NCI-H146 treated with DMSO at 0.1 percent for 48 hours (cell line): ENCODE results near the gene DPH1.
A peak's percentile ranks its signal among the peaks of the same experiment; 100 is the strongest.
"Not testable (repeated sequence)": the region's sequence is repeated elsewhere in the genome, so short reads cannot be mapped to it uniquely, and the experiment has no call there.

Source experiments
- DNase-seq: peaks from one replicate; lab custom pipeline; 2025; ENCODE audit not compliant: unreplicated experiment; lab: John Stamatoyannopoulos, UW

The DPH1 gene

DNA sequence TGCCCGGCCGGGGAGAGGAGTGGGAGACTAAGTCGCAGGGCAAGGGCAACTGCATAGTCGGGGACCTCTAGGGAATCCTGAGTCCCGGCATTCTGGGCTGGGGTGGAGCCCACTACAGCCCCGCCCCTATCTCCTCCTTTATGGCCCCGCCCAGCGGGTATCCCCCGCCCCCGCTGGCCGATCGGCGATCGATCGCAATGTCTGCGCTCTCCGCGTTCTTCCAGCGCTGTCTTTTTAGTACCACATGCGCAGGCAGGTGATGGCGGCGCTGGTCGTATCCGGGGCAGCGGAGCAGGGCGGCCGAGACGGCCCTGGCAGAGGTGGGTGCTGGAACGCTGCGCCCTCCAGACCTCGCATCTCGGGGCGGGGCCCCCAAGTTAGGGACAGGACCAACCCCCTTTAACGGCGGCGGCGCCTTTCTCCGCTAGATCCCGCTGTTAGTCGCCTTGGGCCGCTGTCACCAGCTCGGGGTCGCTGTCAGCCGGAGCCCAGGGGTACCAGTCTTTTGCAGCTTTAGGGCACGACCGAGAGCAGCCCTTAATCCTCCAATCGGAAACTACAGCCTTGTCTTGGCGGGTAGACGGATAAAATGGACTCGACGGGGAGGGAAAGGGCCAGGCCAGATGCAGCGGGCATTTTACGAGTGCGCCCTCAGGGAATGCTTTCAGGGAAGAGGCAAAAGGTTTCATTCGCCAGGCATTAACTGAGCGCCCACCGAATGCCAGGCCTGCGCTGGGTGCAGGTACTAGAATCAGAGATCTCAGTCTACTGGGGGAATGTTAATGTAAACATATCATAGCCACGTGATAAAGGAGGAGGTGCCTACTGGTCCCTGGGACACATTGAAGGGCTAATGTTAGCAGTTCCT is at the start of gene DPH1:
TSS of gene DPH1 (plus strand) at position 243 of the 868 bp plus-strand sequence. CDS start at position 260, 17 bp downstream.
- peak; percentile 85 for DNase-seq

DNA sequence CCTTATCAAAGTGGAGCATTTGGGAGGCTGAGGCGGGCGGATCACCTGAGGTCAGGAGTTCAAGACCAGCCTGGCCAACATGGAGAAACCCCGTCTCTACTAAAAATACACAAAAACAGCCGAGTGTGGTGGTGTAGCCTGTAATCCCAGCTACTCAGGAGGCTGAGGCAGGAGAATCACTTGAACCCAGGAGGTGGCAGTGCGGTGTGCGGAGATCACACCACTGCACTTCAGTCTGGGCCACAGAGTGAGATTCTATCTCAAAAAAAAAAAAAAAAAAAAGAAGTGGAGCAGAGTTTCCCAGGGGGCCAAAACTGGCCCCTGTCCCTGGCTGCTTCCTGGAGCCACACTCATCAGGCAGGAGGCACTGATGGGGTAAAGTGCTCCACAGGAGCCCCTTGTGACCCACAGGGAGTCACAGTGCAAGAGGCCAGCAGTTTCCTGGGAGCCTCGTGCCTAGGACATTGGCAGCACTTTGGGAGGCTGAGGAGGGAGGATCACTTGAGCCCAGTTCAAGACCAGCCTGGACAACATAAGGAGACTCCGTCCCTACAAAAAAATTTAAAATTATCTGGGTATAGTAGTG is 49.2 kb upstream of the DPH1 start:
- no peak for DNase-seq

DNA sequence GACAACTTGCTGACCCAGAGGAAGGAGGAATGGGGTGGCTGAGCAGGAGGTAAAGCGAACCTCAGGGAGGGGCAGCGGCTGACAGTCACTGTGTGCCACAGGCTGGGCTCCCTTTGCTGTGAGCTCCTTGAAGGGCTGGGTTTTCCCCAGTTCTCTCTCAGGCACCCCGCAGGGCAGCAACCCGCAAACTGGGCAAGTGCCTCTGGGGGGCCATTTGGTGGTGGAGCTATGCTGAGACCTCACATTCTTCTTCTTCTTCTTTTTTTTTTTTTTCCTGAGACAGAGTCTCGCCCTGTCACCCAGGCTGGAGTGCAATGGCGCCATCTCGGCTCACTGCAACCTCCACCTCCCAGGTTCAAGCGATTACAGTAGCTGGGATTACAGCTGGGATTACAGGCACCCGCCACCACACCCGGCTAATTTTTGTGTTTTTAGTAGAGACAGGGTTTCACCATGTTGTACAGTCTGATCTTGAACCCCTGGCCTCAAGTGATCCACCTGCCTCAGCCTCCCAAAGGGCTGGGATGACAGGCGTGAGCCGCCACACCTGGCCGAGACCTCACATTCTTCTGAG is 47.1 kb upstream of the DPH1 start:
- not testable (repeated sequence) for DNase-seq

DNA sequence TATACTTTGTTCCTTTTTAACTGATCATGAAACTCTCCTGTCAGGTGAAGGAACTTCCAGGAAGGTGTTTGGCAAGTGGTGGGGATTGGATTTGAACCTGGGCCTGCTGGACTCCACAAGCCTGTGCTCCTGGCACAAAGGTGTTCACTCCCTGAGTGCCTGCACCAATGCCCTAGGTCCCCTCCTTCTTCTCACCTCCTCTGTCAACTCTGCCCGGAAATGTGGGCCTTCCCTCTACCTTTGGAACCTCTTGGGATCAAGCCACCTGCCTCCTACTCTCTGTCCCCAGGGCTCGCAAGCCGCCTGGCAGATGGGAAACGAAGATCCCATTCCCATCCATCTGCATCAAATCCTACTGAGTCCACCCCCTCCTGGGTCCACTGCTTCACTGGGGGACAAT is 44.9 kb upstream of the DPH1 start:
- no peak for DNase-seq

DNA sequence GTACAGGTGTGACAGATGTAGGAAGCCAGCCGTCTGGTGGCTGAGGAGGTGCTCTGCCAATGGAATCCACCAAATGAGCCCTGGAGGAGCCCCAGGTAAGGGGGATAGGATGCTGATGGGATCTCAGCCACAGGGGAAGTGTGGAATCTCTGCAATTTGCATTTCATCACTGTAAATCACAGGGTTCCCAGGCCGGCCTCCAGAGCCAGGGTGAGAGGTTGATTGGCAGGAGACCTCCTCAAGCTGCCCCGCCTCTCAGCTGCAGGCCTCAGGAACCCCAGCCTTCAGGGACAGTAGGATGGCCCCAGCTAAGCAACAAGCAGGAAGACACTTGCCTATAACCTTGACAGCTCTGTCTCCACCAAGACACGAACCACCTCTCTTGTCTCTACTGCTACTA is 44.3 kb upstream of the DPH1 start:
- DNase-seq = no peak

DNA sequence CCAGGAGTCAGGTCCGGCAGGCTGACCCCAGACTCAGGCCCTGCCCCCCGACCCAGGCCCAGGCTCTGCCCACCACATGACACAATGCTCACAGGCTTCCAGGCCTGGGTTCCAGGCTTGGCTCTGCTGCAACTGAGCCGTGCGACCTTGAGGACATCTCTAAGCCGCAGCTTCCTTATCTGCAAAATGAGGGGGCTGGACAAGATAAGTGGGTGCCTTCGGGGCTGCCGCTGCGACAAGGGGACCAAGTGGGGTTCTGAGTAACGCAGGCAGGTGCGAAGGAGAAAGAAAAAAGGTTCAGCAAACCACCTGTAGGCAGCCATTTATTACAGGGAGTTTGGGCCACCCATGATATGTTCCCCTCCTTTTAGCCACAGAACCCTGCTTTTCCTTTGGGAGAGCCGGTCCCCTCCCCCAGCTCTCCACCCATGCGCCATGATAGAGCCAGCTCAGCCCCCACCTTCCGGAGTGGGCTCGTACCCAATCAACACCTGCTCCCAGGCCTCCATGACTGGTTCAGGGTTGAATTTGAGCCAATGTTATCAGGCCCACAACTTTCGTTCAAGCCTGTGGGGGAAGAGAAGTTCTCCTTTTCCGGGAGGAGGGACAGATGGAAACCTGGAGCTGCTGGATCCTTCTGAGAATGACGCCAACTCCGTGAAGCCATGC is 43.0 kb upstream of the DPH1 start:
- no peak for DNase-seq

DNA sequence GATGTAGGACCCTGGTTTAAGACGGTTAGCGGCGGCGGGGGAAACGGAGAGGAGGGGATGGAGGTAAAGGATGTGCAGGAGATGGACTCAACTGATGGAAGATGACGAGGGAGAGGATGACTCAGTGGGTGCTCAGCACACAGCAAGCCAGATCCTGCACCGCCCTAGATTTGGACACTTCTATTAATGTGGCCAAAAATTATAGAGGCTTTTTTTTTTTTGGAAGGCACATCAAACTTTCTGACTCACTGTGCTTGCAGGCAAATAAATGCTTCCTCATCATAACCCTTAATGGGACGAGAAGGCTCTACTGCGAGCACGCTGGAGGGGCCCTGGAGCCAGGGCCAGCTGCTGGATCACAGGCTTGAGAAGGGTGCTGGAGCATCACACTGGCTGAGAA is 40.8 kb upstream of the DPH1 start:
- DNase-seq = no peak

DNA sequence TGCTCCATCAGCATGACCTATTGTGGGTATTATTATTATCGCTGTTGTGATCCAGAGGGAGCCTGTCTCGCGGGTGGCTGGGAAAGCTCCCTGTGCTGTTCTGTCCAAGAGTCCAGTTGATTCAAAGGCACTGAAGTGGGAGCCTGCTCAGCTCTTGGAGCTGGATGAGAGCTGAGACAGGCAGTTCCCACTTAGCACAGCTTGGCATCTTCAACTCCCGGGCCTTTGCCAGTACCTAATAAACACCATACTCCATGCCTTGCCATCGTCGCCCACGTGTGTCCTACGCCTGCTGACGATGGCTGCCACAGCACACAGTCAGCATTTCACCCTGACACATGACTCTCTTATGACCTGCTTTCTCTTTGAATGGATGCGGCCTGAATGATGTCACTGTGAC is 37.4 kb upstream of the DPH1 start:
- DNase-seq = no peak

DNA sequence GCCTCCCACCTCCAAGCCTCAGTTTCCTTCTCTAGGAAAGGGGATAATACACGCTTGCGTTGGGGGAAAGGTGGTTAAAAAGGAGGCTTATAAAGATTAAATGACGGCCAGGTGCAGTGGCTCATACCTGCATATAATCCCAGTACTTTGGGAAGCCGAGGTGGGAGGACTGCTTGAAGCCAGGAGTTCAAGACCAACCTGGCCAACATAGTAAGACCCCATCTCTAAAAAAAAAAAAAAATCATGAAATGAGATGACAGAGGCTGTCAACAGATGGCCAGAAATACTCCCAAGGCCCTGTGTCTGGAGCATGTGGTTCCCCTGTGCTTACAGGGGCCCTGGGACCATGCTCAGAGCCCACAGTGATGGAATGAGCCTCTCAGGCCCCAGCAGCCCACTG is 35.2 kb upstream of the DPH1 start:
- DNase-seq = no peak

DNA sequence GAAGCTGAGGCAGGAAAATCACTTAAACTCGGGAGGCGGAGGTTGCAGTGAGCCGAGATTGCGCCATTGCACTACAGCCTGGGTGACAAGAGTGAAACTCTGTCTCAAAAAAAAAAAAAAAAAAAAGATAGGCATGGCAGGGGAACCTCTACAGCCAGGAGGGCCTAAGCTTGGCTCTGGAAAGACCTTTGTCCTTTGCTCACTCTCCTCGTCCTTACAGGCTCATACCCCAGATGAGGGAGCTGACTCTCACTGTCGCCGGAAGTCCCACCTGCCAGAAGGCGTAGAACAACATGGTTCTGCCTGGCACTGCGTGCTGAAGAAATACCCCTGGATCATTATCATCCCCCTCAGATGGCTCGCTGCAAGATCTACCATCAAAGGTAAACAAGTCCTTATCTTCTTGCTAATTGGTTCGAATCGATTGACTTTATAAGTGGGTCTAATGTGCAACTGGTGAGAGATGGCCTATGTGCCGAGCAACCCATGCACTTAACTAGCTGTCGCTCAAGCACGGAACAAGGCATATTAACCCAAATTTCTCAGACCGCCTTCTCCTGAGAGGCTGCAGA is 34.5 kb upstream of the DPH1 start:
- DNase-seq = peak; percentile 54

DNA sequence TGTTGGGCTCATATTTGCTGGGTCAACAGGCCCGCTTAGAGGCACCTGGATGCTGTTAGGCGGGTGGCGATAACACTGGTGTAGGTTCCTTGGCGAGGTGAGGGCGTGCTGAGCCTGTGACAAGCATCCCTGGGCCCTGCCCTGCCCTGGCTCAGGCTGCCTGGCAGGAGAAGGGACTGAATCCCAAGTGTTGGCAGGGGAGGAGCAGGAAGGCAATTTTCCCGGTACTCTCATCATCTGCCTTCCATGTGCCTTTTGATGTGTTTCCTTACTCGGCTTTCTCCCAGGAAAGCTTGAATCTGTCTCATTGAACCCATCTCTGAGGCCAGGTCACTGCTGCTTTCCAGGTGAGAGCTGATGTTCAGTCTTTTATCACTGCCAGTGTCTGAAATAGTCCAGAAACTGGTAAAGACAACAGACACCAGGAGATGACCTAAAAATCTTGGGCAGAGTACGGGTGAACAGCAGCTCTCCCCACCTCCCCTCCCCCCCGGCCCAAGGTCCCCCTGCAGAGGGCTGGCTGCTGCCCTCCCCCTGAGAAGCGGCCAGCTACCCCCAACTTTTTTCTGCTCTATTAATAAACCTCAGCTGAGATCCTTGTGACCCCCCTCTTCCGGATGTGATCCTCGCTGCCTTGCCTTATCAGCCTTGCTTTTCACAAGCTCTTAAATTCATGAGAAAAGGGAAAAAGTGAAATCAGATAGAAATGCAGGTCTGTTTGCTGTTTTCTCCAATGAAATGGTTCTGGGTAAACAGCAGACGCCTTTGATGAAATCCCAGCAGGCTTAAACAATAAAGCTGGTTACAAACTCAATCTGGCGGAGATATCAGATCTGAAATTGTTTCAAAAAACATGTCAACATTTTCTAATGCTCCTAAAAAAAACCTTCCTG is 33.8 kb upstream of the DPH1 start:
- DNase-seq = no peak

DNA sequence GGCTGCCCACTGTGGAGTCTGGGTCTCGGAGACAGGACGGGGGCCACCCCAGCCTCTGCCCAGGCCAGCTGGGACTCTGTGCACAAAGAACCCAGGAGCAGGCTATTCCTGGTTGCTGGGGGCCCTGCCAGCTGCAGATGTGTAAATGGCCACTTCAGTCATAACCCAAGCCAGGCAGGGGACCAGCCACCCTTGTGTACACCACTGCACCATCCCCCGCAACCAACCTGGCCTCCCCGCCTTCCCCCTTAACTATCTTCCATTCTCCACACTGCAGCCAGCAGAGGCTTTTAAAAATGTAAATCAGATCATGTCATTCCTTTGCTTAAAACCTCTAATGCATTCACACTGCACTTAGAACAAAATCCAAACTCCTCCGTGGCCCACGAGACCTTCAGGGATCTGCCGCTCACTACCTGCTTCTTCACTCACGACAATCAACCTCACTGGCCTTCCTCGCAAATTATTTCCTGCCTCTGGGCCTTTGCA is 33.1 kb upstream of the DPH1 start:
- DNase-seq = no peak

DNA sequence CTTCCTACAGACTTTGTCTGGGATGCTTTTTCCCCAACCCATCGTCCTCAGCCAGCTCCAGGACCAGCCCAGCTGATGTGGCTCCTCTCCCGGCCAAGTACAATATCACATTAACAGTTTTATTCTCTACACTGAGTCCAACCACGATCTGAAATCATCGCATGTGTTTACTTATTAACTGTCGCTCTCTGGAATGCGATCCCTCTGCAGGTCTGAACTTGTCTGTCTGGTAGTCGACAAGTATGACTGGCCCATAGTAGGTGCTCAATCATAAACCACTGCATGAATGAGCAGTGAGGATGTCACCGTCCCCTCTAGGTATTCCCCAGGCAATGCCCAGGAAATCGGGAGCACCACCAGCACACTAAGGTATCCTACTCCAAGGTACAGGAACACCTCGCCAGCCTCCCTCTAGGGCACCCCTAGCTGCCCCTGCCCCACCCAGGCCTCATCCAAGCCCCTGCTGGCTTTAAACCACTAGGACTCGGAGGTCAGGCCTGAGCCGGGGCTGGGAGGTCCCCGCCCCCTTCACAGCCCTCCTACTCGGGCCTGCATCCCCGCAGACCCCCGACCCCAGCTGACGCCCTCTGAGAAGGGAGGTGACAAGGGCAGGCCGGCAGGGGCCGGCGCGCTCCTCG is 32.5 kb upstream of the DPH1 start:
- no peak for DNase-seq

DNA sequence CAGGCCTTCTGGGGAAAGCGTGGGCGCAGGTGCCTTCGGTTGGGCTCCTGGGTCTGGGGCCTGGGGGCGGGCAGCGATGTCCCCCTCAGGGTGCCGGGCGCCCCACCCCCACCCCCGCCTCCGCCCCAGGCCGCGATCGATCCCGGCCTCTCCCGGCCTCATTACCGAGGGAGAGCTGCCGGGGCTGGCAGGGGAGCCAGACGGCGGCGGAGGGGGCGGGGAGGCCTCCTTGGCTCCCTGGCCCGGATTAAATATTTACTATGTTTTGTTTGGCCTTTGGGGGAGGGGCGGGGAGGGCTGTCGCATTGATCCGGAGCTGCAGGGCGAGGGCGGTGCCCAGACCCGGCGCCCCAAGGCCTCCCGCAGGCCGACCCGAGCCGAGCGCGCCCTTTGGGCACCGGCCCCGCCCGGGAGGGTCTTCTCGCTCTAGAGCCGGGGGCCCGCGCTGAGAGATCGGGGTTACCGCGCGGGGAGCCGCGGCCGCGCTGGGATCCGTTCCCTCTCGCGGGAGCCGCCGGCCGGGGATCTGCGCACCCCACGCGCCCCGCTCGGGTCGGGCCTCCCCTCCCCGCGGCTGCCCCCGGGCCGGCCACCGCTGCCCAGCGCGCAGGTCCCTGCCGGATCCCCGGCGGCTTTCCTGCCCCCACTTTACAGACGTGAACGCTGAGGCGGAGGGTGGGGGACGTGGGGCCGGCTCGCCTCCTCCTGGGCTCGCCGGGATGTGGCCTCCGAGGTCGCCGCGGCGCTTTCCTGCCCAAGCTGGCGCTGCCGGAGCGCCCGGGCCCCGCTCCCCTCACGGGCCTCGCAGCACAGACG is 31.8 kb upstream of the DPH1 start:
- peak; percentile 28 for DNase-seq

DNA sequence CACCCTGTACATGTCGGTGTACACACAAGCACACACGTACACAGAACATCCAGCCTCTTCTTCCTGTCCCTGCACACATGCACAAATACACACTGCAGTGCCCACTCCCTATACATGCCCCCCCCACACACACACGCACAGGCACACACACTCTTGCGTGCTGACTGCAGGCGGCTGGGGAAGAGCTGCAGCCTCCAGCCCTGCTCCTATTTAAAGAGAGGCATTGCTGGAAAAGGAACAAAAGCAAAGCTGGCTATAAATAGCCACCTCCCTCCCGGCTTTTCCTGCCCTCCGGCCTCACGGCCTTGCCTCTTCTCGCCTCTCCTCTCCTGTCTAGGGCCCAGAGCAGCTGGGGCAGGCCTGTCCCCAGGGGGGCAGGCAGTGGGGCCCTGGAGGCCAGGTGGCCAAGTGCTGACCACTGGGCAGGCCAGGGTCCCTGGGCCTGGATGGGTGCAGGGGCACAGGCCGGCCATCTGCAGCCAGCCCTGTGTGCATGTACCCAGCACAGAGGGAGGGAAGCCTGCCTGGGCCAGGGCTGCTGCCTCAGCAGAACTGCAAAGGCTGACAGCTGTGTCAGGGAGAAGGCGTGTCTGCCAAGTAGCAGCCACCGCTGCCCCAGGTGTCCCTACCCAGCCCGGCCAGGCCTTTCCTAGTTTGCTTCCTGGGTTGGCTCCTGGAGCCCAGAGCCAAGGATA is 30.2 kb upstream of the DPH1 start:
- DNase-seq = peak; percentile 77

DNA sequence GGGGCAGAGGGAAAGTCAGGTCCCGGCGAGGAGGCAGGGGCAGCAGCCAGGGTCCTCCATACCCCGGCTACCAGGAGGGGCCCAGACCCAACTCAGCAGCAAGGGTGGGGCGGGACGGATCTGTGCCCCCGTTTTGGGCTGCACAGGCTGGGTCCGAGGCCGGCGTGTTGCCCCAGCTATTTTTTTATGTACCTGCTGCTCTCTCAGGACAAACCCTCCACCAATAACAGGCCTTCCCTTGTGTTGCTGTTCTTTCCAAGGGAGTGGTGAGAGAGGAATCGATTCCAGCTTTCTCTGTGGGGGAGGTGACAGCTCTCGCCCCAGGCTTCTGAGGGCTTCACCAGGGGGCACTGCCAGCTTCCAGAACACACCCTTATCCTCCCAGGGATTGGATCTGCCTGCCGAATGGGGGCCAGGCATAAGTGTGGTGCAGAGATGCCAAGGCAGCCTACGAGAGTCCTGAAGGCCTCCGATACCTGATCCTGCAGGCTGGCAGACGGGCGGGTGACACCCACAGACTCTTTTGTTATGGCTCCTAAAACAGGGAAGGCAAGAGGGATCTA is 27.1 kb upstream of the DPH1 start:
- no peak for DNase-seq

DNA sequence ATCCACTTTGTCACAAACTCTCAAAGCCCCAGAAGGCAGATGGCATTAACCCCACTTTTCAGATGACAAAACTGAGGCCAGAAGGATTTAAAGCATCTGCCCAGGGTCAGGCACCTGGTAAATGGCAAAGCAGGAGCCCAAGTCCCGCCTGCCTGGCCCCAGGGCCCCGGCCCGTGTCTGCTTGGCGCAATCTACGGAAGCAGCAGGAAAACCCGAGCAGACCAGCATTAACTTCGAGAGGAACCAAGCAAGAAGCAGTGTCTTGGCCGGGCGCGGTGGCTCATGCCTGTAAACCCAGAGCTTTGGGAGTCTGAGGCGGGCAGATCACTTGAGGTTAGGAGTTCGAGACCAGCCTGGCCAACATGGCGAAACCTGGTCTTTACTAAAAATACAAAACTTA is 26.4 kb upstream of the DPH1 start:
- DNase-seq = no peak

DNA sequence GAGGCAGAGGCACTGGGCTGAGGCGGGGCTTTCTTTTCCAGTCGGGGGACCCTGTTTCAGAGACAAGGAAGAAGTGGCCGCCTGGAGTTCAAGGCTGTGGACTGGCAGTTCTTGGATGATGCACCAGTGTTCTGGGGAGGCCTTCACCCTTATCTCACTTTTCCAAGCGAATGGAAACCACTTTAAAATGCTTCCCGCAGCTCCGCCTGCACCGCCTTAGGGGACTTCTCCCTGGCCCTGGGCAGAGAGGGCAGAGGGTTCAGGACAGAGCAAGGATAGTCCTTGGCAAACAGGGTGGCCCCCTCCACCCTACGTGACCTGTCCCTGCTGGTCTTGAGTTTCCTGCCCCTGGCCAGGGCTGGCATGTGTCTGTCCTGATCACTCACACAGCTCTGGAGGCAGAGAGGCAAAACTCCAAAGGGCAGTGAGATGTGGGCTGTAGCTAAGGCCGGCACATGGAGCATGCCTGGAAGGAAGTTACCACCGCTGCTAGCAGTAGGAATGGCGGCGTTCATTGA is 25.5 kb upstream of the DPH1 start:
- no peak for DNase-seq
